Measurements from ENCODE around the gene ST8SIA6. TPM values are rescaled to one million over a fixed set of nuclear protein-coding genes. Genes with fewer than 3 reads are reported as not detected.
A peak's percentile ranks its signal among the peaks of the same experiment; 100 is the strongest.
"Not testable (repeated sequence)": the region's sequence is repeated elsewhere in the genome, so short reads cannot be mapped to it uniquely, and the experiment has no call there.

ST8SIA6 gene, protein sequence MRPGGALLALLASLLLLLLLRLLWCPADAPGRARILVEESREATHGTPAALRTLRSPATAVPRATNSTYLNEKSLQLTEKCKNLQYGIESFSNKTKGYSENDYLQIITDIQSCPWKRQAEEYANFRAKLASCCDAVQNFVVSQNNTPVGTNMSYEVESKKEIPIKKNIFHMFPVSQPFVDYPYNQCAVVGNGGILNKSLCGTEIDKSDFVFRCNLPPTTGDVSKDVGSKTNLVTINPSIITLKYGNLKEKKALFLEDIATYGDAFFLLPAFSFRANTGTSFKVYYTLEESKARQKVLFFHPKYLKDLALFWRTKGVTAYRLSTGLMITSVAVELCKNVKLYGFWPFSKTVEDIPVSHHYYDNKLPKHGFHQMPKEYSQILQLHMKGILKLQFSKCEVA
- total RNA-seq, result 0.34 and 2.3 TPM in 2 replicates

- peak; percentile 74 for DNase-seq
These were observed at the start of gene ST8SIA6 for GRCh38 chr10:17454161-17455014. Gene ST8SIA6, minus strand, starts transcription at chr10:17454595. Its CDS starts 340 bp downstream, at chr10:17454255.

DNA sequence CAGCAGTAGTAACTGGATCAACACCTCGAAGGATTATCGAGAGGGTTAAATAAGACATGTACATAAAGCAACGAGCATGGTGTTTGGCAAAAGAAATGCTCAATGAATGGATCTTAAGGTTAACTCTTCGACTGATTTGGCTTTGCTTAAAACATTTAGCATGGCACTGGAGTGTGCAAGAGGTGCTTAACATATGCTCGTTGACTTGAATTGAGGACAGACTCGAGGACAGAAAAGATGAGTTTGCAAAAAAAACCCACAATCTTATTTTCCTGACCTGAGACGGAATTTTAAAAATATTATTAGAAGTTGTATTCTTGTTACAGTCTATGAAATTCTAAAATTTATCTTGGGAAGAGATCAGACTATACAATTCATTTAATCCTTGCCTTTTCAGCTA is 49.4 kb upstream of the ST8SIA6 start:
- DNase-seq, result no peak

DNA sequence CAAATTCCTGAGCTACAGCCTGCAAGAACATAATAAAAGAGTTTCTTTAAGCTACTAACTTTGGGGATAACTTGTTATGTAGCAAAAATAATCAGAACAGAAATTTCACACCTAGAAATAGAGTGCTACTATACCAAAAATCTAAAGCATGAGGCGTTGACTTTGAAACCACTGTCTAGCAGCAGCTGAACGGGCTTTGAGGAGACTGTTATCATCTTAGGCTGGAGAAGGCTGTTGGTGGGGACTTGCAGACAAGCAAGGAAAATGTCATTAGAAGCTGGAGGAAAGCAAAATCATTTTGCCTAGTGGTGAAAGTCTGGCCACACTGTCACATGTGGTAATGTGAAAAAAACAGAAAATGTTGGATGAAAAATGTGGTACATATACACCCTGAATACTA is 48.4 kb upstream of the ST8SIA6 start:
- DNase-seq, result no peak

GRCh38 chr10:17499014-17499413 is 44.6 kb upstream of the ST8SIA6 start:
- DNase-seq, result not testable (repeated sequence)

GRCh38 chr10:17497446-17498030 is 43.1 kb upstream of the ST8SIA6 start:
- no peak for DNase-seq

DNA sequence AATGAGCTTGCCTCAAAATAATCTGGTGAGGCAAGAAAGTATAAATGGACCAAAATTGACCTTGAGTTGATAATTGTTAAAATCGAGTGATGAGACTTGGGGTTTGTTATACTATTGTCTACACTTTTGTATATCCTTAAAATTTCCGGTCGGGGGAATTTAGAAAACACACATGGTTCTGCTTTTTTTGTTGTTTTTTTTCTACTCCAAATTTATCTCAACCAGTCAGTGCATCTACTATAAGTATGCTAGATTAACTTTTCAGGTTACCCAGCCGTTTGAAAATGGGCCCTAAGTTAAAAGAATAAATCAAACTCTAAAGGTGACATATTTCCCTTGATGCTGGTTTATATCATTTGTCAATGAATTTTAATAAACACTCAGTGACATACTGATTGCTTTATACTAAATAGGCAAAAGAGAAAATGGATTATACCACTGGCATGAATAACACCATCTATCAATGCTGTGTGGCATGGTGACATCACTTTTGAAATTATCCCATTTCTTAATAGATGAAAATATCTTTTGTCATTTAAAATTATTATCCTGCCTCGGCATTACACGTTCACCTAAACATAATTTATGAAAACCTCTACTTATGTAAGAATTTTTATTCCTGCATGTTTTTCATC is 40.3 kb upstream of the ST8SIA6 start:
- DNase-seq, result no peak

GRCh38 chr10:17488848-17489247 is 34.5 kb upstream of the ST8SIA6 start:
- no peak for DNase-seq

DNA sequence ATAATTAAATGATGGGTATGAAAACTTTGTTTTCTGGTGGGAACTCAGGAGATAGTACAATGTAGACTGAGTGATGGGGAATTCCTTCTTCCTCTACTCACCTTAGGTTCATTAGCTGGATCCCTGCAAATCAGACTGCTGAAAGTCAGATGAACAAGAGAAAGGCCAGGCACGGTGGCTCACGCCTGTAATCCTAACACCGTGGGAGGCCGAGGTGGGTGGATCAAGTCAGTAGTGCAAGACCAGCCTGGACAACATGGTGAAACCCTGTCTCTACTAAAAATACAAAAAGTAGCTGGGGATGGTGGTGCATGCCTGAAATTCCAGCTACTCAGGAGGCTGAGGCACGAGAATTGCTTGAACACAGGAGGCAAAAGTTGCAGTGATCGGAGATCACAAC is 28.7 kb upstream of the ST8SIA6 start:
- no peak for DNase-seq

DNA sequence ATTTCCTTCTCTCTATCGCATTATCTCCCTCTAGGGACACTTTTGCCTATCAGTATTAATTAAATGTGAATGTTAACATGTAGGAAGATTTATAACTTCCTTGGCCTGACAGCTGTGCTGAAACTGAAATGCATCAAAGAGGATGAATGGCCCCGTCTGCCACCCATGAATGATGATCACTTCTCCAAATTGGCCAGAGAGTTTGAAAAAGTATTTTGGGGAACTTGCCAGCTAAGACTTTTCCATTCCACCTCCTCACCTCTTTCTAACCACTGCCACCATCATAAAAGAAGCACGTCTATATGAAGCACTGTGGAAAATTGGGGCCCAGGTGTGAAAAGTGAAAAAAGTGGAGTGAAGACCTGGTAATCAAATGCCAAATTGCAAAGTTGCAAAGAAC is 25.4 kb upstream of the ST8SIA6 start:
- DNase-seq, result no peak

DNA sequence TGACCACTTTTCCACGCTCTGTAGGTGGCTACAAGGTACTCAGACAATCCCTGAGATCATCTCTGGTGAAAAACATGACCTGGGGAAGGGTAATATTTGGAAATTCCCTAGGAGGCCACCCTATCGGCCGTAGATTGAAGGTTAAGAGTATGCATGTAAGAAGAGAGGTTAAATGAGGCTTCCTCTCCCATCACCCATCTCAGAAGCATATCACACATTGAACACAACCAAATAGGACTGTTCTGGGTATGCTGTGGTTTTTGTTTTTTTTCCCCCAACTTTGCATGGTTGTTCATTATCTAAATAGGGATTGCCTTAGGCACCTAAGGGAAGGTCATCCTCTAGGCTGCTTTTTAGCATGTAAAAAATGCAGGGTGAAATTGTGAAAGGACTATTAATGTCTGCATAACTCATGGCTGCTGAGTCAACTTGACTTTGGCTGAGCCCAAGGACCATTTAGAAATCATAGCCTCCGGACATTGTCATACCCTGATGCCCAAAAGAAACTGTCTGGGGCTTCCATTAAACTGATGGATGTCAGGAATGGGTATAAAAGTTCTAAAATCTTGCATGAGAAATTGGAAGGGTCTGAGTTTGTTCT is 24.7 kb upstream of the ST8SIA6 start:
- no peak for DNase-seq

GRCh38 chr10:17476073-17476472 is 21.7 kb upstream of the ST8SIA6 start:
- no peak for DNase-seq

GRCh38 chr10:17475661-17476060 is 21.3 kb upstream of the ST8SIA6 start:
- peak; percentile 82 for DNase-seq

GRCh38 chr10:17474595-17475323 is 20.4 kb upstream of the ST8SIA6 start:
- peak; percentile 41 for DNase-seq

- DNase-seq, result no peak
These were observed 19.0 kb upstream of the ST8SIA6 start for GRCh38 chr10:17473228-17473950.

DNA sequence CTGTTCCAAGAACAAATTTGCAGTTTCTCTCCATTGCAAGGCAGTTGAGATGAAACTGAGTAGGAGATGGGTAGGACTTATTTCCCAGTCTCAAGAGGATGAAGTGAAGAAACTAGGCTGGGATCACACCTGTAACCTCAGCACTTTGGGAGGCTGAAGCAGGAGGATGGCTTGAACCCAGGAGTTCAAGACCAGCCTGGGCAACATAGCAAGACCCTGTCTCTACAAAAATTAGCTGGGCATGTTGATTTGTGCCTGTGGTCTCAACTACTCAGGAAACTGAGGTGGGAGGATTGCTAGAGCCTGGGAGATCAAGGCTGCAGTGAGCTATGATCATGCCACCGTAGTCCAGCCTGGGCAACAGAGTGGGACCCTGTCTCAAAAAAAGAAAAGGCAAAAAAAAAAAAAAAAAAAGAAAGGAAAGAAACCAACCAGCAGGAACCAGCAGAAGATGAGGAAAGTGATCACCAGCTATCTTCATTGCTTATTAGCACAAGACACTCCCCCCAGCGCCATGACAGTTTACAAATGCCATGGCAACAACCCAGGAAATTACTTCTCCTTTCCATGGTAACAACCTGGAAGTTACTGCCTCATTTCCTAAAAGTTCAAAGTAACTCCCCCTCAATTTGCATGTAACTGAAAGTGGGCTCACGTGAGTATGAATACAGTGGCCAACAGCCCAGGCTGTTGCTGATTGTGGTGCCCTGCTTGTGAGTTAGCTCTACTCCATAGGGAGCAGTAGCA is 18.3 kb upstream of the ST8SIA6 start:
- DNase-seq, result no peak

GRCh38 chr10:17470246-17470645 is 15.9 kb upstream of the ST8SIA6 start:
- no peak for DNase-seq

DNA sequence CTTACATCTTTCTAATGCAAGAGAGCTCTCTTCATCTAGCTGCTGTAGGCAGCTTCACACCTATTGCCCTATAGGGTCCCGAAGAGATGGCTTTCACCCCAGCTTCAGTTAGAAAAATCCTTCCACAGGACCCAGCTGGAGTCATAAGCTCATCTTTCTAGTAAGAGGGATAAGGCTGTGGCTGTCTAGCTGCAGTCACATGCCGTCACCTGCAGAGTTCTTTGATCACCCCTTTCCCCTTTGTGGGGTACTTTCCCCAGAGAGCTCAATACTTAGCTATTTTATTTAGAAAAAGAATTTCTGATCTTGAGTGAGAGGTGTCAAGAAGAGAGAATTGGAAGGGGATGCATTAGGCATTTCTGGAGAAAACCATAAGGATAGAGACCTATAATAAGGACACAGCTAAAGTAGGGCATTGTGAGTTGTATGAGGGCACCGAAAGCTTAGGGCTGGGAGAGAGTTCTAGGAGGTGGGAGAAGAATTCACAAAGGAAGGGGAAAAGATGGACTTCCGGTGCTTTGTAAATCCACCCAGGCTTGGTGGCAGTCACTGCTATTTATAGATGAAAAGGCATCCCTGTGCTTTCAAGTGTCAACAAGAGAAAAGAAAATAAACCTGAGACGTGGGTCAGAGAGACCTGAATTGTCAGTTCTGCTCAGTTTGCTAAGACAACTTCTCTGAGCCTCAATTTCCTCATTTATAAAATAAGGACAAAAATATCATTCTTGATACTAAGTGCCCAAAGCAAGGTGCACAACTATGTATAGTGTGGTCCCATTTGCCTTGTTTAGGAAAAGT is 11.1 kb upstream of the ST8SIA6 start:
- DNase-seq, result no peak

DNA sequence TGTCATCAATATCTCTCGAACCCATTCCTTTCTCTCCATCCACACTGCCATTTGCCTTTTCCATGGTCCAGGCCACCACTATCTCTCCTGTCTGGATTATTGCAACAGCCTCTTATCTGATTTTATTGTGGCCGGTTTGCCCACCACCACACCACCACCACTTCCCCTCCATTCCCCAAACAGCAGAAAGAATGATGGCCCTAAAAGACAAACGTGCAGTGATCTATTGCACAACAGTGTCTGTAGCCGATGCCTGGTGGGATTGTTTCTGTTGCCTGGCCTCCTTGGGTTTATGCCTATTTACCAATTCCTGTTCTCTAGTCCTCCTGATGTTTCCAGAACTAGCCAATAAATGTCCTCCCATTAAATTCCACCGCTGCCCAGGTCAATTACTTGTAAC is 10.2 kb upstream of the ST8SIA6 start:
- no peak for DNase-seq

- DNase-seq, result no peak
These were observed 6.4 kb upstream of the ST8SIA6 start for GRCh38 chr10:17460756-17461155.

All from dermis blood vessel endothelial cell (primary cell).